GM12865 (cell line): ENCODE data around the gene LDB1.

Experiments
- DNase-seq: peaks from one replicate; pipeline ENCODE4 v3.0.0; 2010; ENCODE audit warnings: low read depth
- H3K4me3 ChIP-seq: 2 replicates; pipeline ENCODE4 v1.5.1; 2011; ENCODE audit warnings: mild to moderate bottlenecking, low read depth, low read length, control low read depth
- TF ChIP-seq, protein P1 (sequence below): IDR thresholded peaks from 2 replicates; pipeline ENCODE4 v1.5.1; 2011; ENCODE audit warnings: low read length, control low read depth, low read depth, inconsistent platforms; ENCODE audit not compliant: insufficient read depth; ENCODE audit errors: missing control alignments

LDB1 gene

DNA sequence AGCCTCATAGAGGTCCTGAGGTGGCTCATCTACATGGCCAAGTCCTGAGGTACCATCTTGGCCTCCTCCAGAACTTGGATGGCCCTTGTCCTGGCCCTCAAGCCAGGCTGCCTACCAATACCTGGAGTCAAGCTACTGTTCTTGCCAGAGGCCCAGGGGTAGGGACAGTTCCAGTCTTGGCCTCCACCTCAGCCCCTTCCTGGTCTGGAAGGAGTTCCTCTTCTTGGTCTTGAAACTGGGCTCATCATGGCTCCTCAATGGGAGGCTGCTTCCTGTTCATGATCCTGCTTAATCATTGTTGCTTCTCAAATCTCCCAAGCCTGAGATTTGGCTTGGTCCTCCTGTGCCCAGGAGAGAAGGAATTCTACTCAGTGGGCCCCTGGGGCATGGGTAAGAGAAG is 51.1 kb downstream of the LDB1 start:
- DNase-seq, result no peak
- no peak overlapping the region for H3K4me3 ChIP-seq
- TF ChIP-seq, protein P1, sequence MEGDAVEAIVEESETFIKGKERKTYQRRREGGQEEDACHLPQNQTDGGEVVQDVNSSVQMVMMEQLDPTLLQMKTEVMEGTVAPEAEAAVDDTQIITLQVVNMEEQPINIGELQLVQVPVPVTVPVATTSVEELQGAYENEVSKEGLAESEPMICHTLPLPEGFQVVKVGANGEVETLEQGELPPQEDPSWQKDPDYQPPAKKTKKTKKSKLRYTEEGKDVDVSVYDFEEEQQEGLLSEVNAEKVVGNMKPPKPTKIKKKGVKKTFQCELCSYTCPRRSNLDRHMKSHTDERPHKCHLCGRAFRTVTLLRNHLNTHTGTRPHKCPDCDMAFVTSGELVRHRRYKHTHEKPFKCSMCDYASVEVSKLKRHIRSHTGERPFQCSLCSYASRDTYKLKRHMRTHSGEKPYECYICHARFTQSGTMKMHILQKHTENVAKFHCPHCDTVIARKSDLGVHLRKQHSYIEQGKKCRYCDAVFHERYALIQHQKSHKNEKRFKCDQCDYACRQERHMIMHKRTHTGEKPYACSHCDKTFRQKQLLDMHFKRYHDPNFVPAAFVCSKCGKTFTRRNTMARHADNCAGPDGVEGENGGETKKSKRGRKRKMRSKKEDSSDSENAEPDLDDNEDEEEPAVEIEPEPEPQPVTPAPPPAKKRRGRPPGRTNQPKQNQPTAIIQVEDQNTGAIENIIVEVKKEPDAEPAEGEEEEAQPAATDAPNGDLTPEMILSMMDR, result no peak

- no peak overlapping the region for H3K4me3 ChIP-seq
- no peak for DNase-seq
- TF ChIP-seq, protein P1, result no peak
These were observed 52.0 kb downstream of the LDB1 start for GRCh38 chr10:102068216-102068615.

- no peak for DNase-seq
- H3K4me3 ChIP-seq, result no peak overlapping the region
- TF ChIP-seq, protein P1, result no peak
These were observed 52.9 kb downstream of the LDB1 start for GRCh38 chr10:102067091-102067916.

DNA sequence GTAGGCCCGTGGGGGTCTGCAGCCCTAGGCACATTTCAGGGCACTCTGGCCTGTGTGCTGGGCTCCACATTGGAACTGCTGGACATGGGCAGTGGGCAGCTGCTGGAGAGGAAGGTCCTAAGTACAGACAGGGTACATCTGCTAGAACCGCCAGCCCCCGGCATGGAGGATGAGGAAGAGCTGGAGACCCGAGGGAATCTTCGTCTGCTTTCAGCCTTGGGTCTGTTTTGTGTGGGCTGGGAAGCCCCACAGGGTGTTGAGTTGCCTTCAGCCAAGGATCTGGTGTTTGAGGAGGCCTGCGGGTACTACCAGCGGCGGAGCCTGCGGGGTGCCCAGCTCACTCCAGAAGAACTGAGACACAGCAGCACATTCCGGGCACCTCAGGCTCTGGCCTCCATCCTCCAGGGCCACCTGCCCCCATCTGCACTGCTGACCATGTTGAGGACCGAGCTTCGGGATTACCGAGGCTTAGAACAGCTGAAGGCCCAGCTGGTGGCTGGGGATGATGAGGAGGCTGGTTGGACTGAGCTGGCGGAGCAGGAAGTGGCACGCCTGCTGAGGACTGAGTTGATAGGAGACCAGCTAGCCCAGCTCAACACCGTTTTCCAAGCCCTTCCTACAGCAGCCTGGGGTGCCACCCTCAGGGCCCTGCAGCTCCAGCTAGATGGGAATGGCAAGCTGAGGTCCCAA is 53.6 kb downstream of the LDB1 start:
- H3K4me3 ChIP-seq, result peak overlapping the region; percentile 60
- DNase-seq, result no peak
- TF ChIP-seq, protein P1, result no peak

DNA sequence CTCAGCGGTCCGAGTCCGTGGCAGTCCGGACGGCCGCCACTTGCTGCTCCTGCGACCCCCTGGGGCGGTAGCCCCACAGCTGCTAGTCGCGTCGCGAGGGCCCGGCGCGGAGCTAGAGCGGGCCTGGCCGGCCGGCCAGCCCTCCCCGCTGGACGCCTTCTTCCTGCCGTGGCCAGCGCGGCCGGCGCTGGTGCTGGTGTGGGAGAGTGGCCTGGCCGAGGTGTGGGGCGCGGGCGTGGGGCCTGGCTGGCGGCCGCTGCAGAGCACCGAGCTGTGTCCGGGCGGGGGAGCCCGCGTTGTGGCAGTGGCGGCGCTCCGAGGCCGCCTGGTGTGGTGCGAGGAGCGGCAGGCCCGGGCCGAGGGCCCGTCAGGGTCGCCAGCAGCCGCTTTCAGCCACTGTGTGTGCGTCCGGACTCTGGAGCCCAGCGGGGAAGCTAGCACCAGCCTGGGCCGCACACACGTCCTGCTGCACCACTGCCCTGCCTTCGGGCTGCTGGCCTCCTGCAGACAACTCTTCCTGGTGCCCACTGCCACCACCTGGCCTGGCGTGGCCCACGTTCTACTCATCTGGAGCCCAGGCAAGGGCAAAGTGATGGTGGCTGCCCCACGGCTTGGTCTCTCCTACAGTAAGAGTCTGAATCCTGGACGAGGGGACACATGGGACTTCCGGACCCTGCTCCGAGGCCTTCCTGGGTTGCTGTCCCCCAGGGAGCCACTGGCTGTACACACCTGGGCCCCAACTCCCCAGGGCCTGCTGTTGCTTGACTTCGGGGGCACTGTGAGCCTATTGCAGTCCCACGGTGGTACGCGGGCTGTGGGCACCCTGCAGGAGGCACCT is 54.4 kb downstream of the LDB1 start:
- DNase-seq, result peak; percentile 44
- peak overlapping the region; percentile 60 for H3K4me3 ChIP-seq
- TF ChIP-seq, protein P1, result no peak

- TF ChIP-seq, protein P1, result no peak
- H3K4me3 ChIP-seq, result peak within 1 kb of the TSS; percentile 60
- DNase-seq, result peak; percentile 94
These were observed 55.2 kb downstream of the LDB1 start, which contains the start of gene HPS6 for GRCh38 chr10:102064868-102065560. TSS of gene HPS6 (plus strand) at chr10:102065349. CDS start at chr10:102065475, 126 bp downstream.
